K562 (cell line): ENCODE data around the gene SLC36A2. TPM values are rescaled to one million over a fixed set of nuclear protein-coding genes. Genes with fewer than 3 reads are reported as not detected.

Experiments
- ATAC-seq: fragments of 200-7000 bp; cut with Tn5 transposase; 3 replicates; pipeline ENCODE4 v1.9.1; 2020; ENCODE audit warnings: moderate library complexity
- BruUV-seq: library from RNA; stranded (reverse); fragments of 400-500 nt; replicated peaks from 2 replicates; lab custom pipeline; 2021; lab: Mats Ljungman, UMichigan
- CTCF ChIA-PET: fragments of 300-600 bp; formaldehyde crosslinking; extraction: SDS; loops from one replicate; lab custom pipeline; 2021; ENCODE audit warnings: low intra/inter-chr PET ratio; lab: Yijun Ruan, JAX
- POLR2A ChIA-PET: fragments of 300-600, 350-650 bp; sonication (Branson Sonifier 250); formaldehyde crosslinking; extraction: SDS; loops from one replicate; lab custom pipeline; 2021; ENCODE audit warnings: antibody characterized with exemption, inconsistent platforms; lab: Yijun Ruan, JAX
- DNase-seq, 4 experiments: peaks; one replicate each; pipeline versions ENCODE4 v3.0.0 to v3.0.0-alpha.2; 2011 to 2018; ENCODE audit warnings: low spot score in 3 of 4, mixed read lengths in 3 of 4; ENCODE audit errors: extremely low read depth in 1 of 4
- FAIRE-seq: peaks from 2 replicates; lab custom pipeline; 2011; peaks lifted over from hg19 to GRCh38; lab: Jason Lieb, UNC
- H2AFZ ChIP-seq: 2 replicates; pipeline ENCODE4 v1.6.0; 2011; ENCODE audit warnings: low read depth, low read length, control low read depth, inconsistent platforms
- H3K27ac ChIP-seq: fragments of 200-600 bp; 3 replicates; pipeline ENCODE4 v1.8.0; 2011; ENCODE audit warnings: low read depth, mild to moderate bottlenecking, control low read depth, inconsistent platforms, low read length, moderate library complexity, mixed read lengths; ENCODE audit errors: extremely low read depth
- H3K27me3 ChIP-seq, 2 experiments: fragments of 300-600 bp in 1 of 2; 2 replicates in 1 of 2; 3 replicates in 1 of 2; pipeline versions ENCODE4 v1.6.0 to v1.8.0; 2011; ENCODE audit warnings: inconsistent platforms in 2 of 2, low read length in 2 of 2, mild to moderate bottlenecking in 1 of 2, mixed read lengths in 1 of 2, moderate library complexity in 1 of 2; ENCODE audit not compliant: control insufficient read depth in 2 of 2, insufficient read depth in 2 of 2
- H3K36me3 ChIP-seq: fragments of 300-600 bp; 3 replicates; pipeline ENCODE4 v1.8.0; 2011; ENCODE audit warnings: mild to moderate bottlenecking, low read length, inconsistent platforms; ENCODE audit not compliant: control insufficient read depth, insufficient read depth
- H3K4me1 ChIP-seq, 2 experiments: fragments of 200-600 bp in 1 of 2; replicated peaks in 1 of 2; 2 replicates in 1 of 2; 3 replicates in 1 of 2; pipeline versions ENCODE4 v1.5.1 to v1.8.0; 2011; ENCODE audit warnings: inconsistent platforms in 2 of 2, low read length in 2 of 2, mild to moderate bottlenecking in 1 of 2, mixed read lengths in 1 of 2, moderate library complexity in 1 of 2; ENCODE audit not compliant: control insufficient read depth in 2 of 2, insufficient read depth in 2 of 2
- H3K4me2 ChIP-seq: 2 replicates; pipeline ENCODE4 v1.6.1; 2011; ENCODE audit warnings: low read length, control low read depth, inconsistent platforms, mixed read lengths; ENCODE audit not compliant: insufficient read depth
- H3K4me3 ChIP-seq: fragments of 200-600 bp; sonication (generic), shearing (Covaris generic); 2 replicates; pipeline ENCODE4 v1.5.1; 2016; ENCODE audit warnings: control low read depth, inconsistent platforms
- H3K79me2 ChIP-seq: fragments of 200-600 bp; 3 replicates; pipeline ENCODE4 v1.8.0; 2011; ENCODE audit warnings: low read length, inconsistent platforms; ENCODE audit not compliant: control insufficient read depth, insufficient read depth
- H3K9ac ChIP-seq, 2 experiments: 2 replicates each; pipeline versions ENCODE4 v1.6.0 to v1.6.1; 2011; ENCODE audit warnings: low read depth in 2 of 2, low read length in 2 of 2, control low read depth in 1 of 2, inconsistent platforms in 1 of 2, mild to moderate bottlenecking in 1 of 2, mixed read lengths in 1 of 2; ENCODE audit not compliant: insufficient read depth in 1 of 2
- H3K9me1 ChIP-seq: one replicate; pipeline ENCODE4 v1.6.0; 2011; ENCODE audit warnings: inconsistent platforms, mild to moderate bottlenecking, low read length, moderate library complexity; ENCODE audit not compliant: control insufficient read depth, insufficient read depth
- H3K9me3 ChIP-seq: replicated peaks from 2 replicates; pipeline ENCODE4 v1.5.1; 2011; ENCODE audit warnings: low read depth, low read length, inconsistent platforms; ENCODE audit not compliant: control insufficient read depth, insufficient read depth
- H4K20me1 ChIP-seq: replicated peaks from 2 replicates; pipeline ENCODE4 v1.6.1; 2011; ENCODE audit warnings: low read length, inconsistent platforms, mixed read lengths; ENCODE audit not compliant: control insufficient read depth, insufficient read depth
- CHD4 ChIP-seq: fragments of 200-600 bp; sonication (generic); IDR thresholded peaks from 3 replicates; pipeline ENCODE4 v1.6.1; 2012; ENCODE audit warnings: low read depth, mild to moderate bottlenecking, mixed read lengths, low read length, inconsistent platforms; ENCODE audit not compliant: insufficient read depth, insufficient replicate concordance, poor library complexity, severe bottlenecking
- CREB1 ChIP-seq, 2 experiments: sonication (generic) in 1 of 2; formaldehyde crosslinking in 1 of 2; IDR thresholded peaks; 2 replicates each; pipeline versions ENCODE4 v1.6.1 to v1.8.0; 2012 to 2022; ENCODE audit warnings: inconsistent platforms in 1 of 2, mild to moderate bottlenecking in 1 of 2, missing genetic modification reagents in 1 of 2, moderate library complexity in 1 of 2
- NR1H2 ChIP-seq: sonication (generic); formaldehyde crosslinking; IDR thresholded peaks from 2 replicates; pipeline ENCODE4 v1.4.0; 2020; ENCODE audit warnings: mild to moderate bottlenecking, missing genetic modification reagents
- SIN3B ChIP-seq: fragments of 450-650 bp; IDR thresholded peaks from 2 replicates; pipeline ENCODE4 v1.6.1; 2017; ENCODE audit warnings: low read depth, mild to moderate bottlenecking, moderate library complexity
- SMC3 ChIP-seq: conservative IDR thresholded peaks from 2 replicates; pipeline ENCODE4 v1.6.1; 2011; ENCODE audit warnings: low read depth, low read length, improper control_type of control experiment; ENCODE audit not compliant: insufficient read depth
- SRSF7 ChIP-seq: fragments of 200-400 bp; formaldehyde crosslinking; optimal IDR thresholded peaks from 2 replicates; pipeline ENCODE3; 2017; ENCODE audit warnings: mild to moderate bottlenecking, low read depth, low read length
- TCF3 ChIP-seq: sonication (generic); formaldehyde crosslinking; IDR thresholded peaks from 2 replicates; pipeline ENCODE4 v1.4.0; 2020; ENCODE audit warnings: mild to moderate bottlenecking, missing genetic modification reagents
- ZNF41 ChIP-seq: fragments of 250-450 bp; sonication (Bioruptor Pico); conservative IDR thresholded peaks from 2 replicates; pipeline ENCODE4 v1.4.0; 2020; ENCODE audit warnings: mild to moderate bottlenecking
- WGBS: fragments of 100-300 bp; shearing (Covaris generic); methylation state at CpG from one replicate; pipeline ENCODE4 v1.1.6; 2016; ENCODE audit warnings: low coverage, mixed read lengths; ENCODE audit not compliant: insufficient coverage; ENCODE audit errors: missing lambda C conversion rate; 5-methylcytosine and 5-hydroxymethylcytosine counted together
- in situ Hi-C: fragments of 300-500 bp; cut with MboI; formaldehyde crosslinking; loops from 4 replicates; pipeline ENCODE4 v1.15.0; 2018; ENCODE audit warnings: inconsistent platforms, mixed read lengths
- intact Hi-C: fragments of 100-400 bp; cut with micrococcal nuclease; formaldehyde crosslinking; loops from 2 replicates; pipeline ENCODE4 v1.14.2; 2022
- polyA plus RNA-seq, 8 experiments: library from polyadenylated mRNA; depleted of rRNA in 4 of 8; stranded (reverse) in 5 of 8; unstranded in 3 of 8; fragments of >200 nt; fragmentation: Nextera tagmentation in 2 of 8; fragmentation: Illumina TruSeq in 1 of 8; extraction: Ambion mirVana in 2 of 8; extraction: Trizol in 1 of 8; gene quantifications; 2 replicates each; pipeline versions ENCODE4 v1.2.1 to v1.2.3, GENCODE V29; 2011 to 2014; ENCODE audit warnings: inconsistent platforms in 1 of 8, missing spikeins in 1 of 8
- total RNA-seq, 7 experiments: library from RNA; depleted of rRNA in 6 of 7; stranded (reverse); fragments of >200 nt in 6 of 7; fragmentation: Illumina TruSeq in 2 of 7; extraction: Trizol in 2 of 7; gene quantifications; 2 replicates each; pipeline versions ENCODE4 v1.2.1 to v1.2.3, GENCODE V29; 2011 to 2021; ENCODE audit warnings: low replicate concordance in 1 of 7
- TF ChIP-seq, protein P1 (sequence below): fragments of 250-450 bp; sonication (Bioruptor Pico); IDR thresholded peaks from 2 replicates; pipeline ENCODE4 v1.8.0; 2021; ENCODE audit warnings: borderline replicate concordance, mild to moderate bottlenecking, moderate library complexity; ENCODE audit not compliant: poor library complexity, severe bottlenecking
- TF ChIP-seq, protein P2 (sequence below), 2 experiments: fragments of 450-650 bp; IDR thresholded peaks; 2 replicates each; pipeline ENCODE4 v1.6.1; 2016
- TF ChIP-seq, protein P3 (sequence below): sonication (generic); formaldehyde crosslinking; IDR thresholded peaks from 2 replicates; pipeline ENCODE4 v1.8.1; 2022; ENCODE audit warnings: missing genetic modification reagents
- TF ChIP-seq, protein P4 (sequence below): sonication (generic); formaldehyde crosslinking; IDR thresholded peaks from 2 replicates; pipeline ENCODE4 v1.8.1; 2023; ENCODE audit warnings: mild to moderate bottlenecking, missing genetic modification reagents, moderate library complexity

SLC36A2 gene
- total and polyA plus RNA-seq, 9 of the 15 experiments (the other 6 are each of a cell fraction or from before 2014, with no cell fraction given) = not detected

DNA sequence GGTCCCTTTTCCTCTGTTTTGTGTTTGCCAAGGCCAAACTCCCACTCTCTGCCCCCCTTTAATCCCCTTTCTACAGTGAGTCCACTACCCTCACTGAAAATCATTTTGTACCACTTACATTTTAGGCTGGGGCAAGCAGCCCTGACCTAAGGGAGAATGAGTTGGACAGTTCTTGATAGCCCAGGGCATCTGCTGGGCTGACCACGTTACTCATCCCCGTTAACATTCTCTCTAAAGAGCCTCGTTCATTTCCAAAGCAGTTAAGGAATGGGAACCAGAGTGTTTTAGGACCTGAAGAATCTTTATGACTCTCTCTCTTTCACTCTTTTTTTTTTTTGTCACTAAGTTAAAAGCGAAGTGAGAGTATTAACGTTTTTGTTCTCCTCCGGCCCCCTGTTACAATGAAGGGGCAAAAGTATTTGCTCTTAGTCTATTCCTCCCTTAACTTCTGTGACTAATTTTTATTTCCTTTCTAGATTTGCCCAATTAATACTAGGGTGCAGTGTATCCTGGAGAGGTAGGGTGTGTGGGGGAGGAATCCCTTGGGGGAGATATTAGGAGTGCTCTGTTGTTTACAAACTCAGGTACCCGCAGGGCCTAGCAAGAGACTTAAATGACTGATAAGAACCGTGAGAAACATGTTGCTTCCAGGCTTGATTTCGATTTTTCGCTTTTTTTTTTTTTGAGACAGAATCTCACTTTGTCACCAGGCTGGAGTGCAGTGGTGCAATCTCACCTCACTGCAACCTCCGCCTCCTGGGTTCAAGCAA lies 79.7 kb downstream of the SLC36A2 start:
- in situ Hi-C loops (no loop called here), intact Hi-C loops (no loop called here)
- no peaks in the 10 kb centered on the region for H4K20me1 ChIP-seq
- FAIRE-seq = no peak
- POLR2A ChIA-PET = no interaction called here
- DNase-seq = no peak
- ATAC-seq = no peak
- 52% methylated on average over 11 of the region's 11 CpGs for WGBS
- peaks cover 9% of the 10 kb centered on the region; the same call in 1 of the 3 replicates for H3K36me3 ChIP-seq
- H3K9ac ChIP-seq = no peak overlapping the region
- no peak overlapping the region for H3K4me2 ChIP-seq
- H3K27me3 ChIP-seq = no peaks in the 10 kb centered on the region
- CTCF ChIA-PET = no interaction called here
- no peaks in the 10 kb centered on the region for H3K79me2 ChIP-seq
- H2AFZ ChIP-seq = no peak overlapping the region
- no peak overlapping the region for H3K27ac ChIP-seq
- no TSS peak for BruUV-seq
- H3K9me1 ChIP-seq = no peaks in the 10 kb centered on the region
- H3K9me3 ChIP-seq = no peaks in the 10 kb centered on the region
- H3K4me1 ChIP-seq = no peaks in the 10 kb centered on the region
- H3K4me3 ChIP-seq = no peak overlapping the region
- TF ChIP-seq, protein P1, sequence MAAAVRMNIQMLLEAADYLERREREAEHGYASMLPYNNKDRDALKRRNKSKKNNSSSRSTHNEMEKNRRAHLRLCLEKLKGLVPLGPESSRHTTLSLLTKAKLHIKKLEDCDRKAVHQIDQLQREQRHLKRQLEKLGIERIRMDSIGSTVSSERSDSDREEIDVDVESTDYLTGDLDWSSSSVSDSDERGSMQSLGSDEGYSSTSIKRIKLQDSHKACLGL (CRISPR knock-in tag) = no peak
- TF ChIP-seq ZNF41 (CRISPR knock-in tag) = no peak
- TF ChIP-seq SMC3 = no peak
- TF ChIP-seq SRSF7 = no peak
- TF ChIP-seq, protein P2, sequence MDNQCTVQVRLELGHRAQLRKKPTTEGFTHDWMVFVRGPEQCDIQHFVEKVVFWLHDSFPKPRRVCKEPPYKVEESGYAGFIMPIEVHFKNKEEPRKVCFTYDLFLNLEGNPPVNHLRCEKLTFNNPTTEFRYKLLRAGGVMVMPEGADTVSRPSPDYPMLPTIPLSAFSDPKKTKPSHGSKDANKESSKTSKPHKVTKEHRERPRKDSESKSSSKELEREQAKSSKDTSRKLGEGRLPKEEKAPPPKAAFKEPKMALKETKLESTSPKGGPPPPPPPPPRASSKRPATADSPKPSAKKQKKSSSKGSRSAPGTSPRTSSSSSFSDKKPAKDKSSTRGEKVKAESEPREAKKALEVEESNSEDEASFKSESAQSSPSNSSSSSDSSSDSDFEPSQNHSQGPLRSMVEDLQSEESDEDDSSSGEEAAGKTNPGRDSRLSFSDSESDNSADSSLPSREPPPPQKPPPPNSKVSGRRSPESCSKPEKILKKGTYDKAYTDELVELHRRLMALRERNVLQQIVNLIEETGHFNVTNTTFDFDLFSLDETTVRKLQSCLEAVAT (IDR thresholded peaks at IDR 0.05) = no peak
- no peak for TF ChIP-seq SIN3B
- no peak for TF ChIP-seq NR1H2 (CRISPR knock-in tag)
- no peak for TF ChIP-seq CHD4
- TF ChIP-seq, protein P3, sequence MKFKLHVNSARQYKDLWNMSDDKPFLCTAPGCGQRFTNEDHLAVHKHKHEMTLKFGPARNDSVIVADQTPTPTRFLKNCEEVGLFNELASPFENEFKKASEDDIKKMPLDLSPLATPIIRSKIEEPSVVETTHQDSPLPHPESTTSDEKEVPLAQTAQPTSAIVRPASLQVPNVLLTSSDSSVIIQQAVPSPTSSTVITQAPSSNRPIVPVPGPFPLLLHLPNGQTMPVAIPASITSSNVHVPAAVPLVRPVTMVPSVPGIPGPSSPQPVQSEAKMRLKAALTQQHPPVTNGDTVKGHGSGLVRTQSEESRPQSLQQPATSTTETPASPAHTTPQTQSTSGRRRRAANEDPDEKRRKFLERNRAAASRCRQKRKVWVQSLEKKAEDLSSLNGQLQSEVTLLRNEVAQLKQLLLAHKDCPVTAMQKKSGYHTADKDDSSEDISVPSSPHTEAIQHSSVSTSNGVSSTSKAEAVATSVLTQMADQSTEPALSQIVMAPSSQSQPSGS = no peak
- no peak for TF ChIP-seq TCF3 (CRISPR knock-in tag)
- TF ChIP-seq CREB1 (IDR thresholded peaks at IDR 0.05) = no peak
- no peak for TF ChIP-seq CREB1 (CRISPR knock-in tag; IDR thresholded peaks at IDR 0.05)
- TF ChIP-seq, protein P4, sequence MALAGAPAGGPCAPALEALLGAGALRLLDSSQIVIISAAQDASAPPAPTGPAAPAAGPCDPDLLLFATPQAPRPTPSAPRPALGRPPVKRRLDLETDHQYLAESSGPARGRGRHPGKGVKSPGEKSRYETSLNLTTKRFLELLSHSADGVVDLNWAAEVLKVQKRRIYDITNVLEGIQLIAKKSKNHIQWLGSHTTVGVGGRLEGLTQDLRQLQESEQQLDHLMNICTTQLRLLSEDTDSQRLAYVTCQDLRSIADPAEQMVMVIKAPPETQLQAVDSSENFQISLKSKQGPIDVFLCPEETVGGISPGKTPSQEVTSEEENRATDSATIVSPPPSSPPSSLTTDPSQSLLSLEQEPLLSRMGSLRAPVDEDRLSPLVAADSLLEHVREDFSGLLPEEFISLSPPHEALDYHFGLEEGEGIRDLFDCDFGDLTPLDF = no peak
